Tibial artery (tissue), 4 donors: ENCODE measurements around the gene ANGEL2.
A peak's percentile ranks its signal among the peaks of the same experiment; 100 is the strongest.
"Not testable (repeated sequence)": the region's sequence is repeated elsewhere in the genome, so short reads cannot be mapped to it uniquely, and the experiment has no call there.

Source experiments
- DNase-seq, 2 donors: peaks; one replicate each; pipeline ENCODE4 v3.0.0-alpha.2; 2019
- H3K27ac ChIP-seq, 2 donors: fragments of 200-600 bp; sonication (generic) in 1 of 2; 1 replicate in 1 of 2; 2 replicates in 1 of 2; pipeline ENCODE4 v1.5.1; 2018 to 2019; ENCODE audit warnings: mild to moderate bottlenecking in 1 of 2
- H3K27me3 ChIP-seq, 2 donors: fragments of 200-600 bp; sonication (generic) in 1 of 2; one replicate each; pipeline versions ENCODE4 v1.5.1 to v1.6.0; 2016 to 2019
- H3K36me3 ChIP-seq, 3 donors: fragments of 200-600 bp; sonication (generic) in 2 of 3; one replicate each; pipeline ENCODE4 v1.5.1; 2016 to 2019; ENCODE audit warnings: mild to moderate bottlenecking in 2 of 3
- H3K4me1 ChIP-seq, 4 donors: fragments of 200-600 bp; sonication (generic) in 2 of 4; 1 replicate in 3 of 4; 2 replicates in 1 of 4; pipeline ENCODE4 v1.5.1; 2016 to 2019
- H3K4me3 ChIP-seq, 2 donors: fragments of 200-600 bp; sonication (generic) in 1 of 2; 1 replicate in 1 of 2; 2 replicates in 1 of 2; pipeline ENCODE4 v1.5.1; 2018 to 2019; ENCODE audit warnings: mild to moderate bottlenecking in 2 of 2
- H3K9me3 ChIP-seq, 3 donors: fragments of 200-600 bp; sonication (generic) in 1 of 3; one replicate each; pipeline ENCODE4 v1.5.1; 2016 to 2019
- intact Hi-C: fragments of 100-400 bp; cut with DNase I; formaldehyde crosslinking; loops from one replicate; pipeline ENCODE4 v1.15.0; 2023; ENCODE audit warnings: low total_unique reads
- TF ChIP-seq, protein P1 (sequence below), 2 experiments: fragments of 200-600 bp in 1 of 2; fragments of 450-650 bp in 1 of 2; IDR thresholded peaks; one replicate each; pipeline ENCODE4 v1.5.1; 2017 to 2019; ENCODE audit warnings: antibody characterized with exemption in 2 of 2, mild to moderate bottlenecking in 1 of 2, moderate library complexity in 1 of 2

ANGEL2 gene

DNA sequence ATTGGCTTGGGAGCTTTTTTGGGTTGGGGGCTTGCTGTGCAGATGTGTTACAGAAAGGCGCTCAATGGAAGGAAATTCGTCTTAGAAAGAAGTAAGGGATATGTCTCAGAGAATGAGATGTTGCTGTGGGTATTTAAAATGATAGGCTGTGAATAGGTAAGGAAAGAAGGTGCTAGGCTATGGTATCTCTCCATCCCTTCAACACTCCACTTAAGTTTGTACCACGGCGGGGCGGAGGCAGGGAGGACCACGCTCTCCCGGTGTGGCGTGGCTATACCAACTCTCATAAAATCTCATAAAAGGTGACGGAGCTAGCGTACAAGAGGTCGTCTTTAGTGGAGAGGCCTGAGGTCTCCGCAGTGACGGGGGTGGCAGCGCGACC, 35.1 kb upstream of the ANGEL2 start:
- Histone ChIP-seq H3K9me3 (no peaks in the 10 kb centered on the region), H3K4me1 (peaks cover 0 to 20% (median 10%) of the 10 kb centered on the region in 4 donors), H3K27ac (peak overlapping the region; percentile 82 to 84), H3K27me3 (peaks cover 0 to 16% of the 10 kb centered on the region in 2 donors), H3K36me3 (no peaks in the 10 kb centered on the region), H3K4me3 (peak overlapping the region; percentile 83 to 84)
- TF ChIP-seq, protein P1, sequence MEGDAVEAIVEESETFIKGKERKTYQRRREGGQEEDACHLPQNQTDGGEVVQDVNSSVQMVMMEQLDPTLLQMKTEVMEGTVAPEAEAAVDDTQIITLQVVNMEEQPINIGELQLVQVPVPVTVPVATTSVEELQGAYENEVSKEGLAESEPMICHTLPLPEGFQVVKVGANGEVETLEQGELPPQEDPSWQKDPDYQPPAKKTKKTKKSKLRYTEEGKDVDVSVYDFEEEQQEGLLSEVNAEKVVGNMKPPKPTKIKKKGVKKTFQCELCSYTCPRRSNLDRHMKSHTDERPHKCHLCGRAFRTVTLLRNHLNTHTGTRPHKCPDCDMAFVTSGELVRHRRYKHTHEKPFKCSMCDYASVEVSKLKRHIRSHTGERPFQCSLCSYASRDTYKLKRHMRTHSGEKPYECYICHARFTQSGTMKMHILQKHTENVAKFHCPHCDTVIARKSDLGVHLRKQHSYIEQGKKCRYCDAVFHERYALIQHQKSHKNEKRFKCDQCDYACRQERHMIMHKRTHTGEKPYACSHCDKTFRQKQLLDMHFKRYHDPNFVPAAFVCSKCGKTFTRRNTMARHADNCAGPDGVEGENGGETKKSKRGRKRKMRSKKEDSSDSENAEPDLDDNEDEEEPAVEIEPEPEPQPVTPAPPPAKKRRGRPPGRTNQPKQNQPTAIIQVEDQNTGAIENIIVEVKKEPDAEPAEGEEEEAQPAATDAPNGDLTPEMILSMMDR (IDR thresholded peaks at IDR 0.05), result no peak
- DNase-seq, result no peak
- intact Hi-C loops, result no loop called here

DNA sequence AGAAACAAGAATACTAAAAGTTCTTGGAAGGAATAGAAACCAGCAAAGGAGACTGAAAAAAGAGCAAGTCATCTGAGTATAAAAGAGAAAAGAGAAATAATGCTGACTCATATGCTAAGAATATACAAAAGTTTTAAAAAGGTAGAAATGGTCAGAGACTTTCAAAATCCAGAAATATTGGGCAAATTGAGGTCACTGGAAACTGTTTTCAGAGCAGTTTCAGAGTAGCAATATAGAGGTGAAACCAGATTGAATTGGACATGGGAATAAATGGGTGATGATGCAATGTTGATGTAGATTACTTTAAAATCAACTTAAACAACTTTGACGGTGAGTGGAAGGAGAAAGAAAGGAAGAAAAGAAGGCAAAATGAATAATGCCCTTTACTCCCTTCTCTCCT, 33.6 kb upstream of the ANGEL2 start:
- intact Hi-C loops, result no loop called here
- H3K36me3 ChIP-seq, result no peaks in the 10 kb centered on the region
- peaks cover 0 to 20% (median 10%) of the 10 kb centered on the region in 4 donors for H3K4me1 ChIP-seq
- H3K27ac ChIP-seq, result no peak overlapping the region
- no peaks in the 10 kb centered on the region for H3K9me3 ChIP-seq
- no peak overlapping the region for H3K4me3 ChIP-seq
- peaks cover 0 to 20% of the 10 kb centered on the region in 2 donors for H3K27me3 ChIP-seq
- no peak for DNase-seq
- TF ChIP-seq, protein P1 (IDR thresholded peaks at IDR 0.05), result no peak

DNA sequence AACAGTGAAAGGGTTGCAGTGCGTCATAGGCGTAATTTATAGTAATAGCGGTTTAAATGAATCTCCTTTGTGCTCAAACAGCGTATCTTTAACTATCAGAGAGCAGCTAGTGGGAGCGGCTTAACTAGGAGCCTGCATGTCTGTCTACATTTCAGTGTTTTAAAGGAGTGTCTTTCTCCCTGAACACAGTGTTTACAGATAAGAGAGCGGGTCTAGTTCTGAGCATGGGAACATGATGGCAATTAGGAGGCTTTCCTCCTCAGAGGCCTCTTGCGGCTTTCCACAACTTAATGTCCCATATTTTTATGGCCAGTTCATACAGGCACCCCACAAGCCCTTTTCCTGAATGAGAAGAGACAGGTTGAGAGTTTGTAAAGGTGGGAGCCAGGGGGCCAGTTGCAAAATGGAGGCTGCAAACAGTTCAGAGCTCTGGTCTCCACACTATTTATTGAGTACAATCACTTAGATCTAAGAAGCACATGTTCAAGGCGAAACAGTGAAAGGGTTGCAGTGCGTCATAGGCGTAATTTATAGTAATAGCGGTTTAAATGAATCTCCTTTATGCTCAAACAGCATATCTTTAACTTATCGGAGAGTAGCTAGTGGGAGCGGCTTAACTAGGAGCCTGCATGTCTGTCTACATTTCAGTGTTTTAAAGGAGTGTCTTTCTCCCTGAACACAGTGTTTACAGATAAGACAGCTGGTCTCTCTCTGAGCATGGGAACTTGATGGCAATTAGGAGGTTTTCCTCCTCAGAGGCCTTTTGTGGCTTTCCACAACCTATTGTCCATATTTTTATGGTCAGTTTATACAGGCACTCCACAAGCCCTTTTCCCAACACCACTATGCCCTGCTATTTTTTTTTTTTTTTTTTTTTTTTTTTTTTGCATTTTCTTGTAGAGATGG, 29.9 kb upstream of the ANGEL2 start:
- H3K4me1 ChIP-seq, H3K4me3 ChIP-seq, H3K9me3 ChIP-seq, intact Hi-C loops, H3K27ac ChIP-seq, H3K36me3 ChIP-seq, DNase-seq: not testable (repeated sequence)
- peaks cover 0 to 23% of the 10 kb centered on the region in 2 donors for H3K27me3 ChIP-seq

GRCh38 chr1:213041443-213041842, 25.8 kb upstream of the ANGEL2 start:
- Histone ChIP-seq H3K27me3 (peaks cover 0 to 15% of the 10 kb centered on the region in 2 donors), H3K4me1 (no peaks in the 10 kb centered on the region), H3K4me3 (no peak overlapping the region), H3K9me3 (no peaks in the 10 kb centered on the region), H3K27ac (no peak overlapping the region), H3K36me3 (no peaks in the 10 kb centered on the region)
- no peak for DNase-seq
- TF ChIP-seq, protein P1 (IDR thresholded peaks at IDR 0.05), result no peak
- intact Hi-C loops, result no loop called here

- peaks cover 0 to 34% of the 10 kb centered on the region in 2 donors for H3K27me3 ChIP-seq
- TF ChIP-seq, protein P1 (IDR thresholded peaks at IDR 0.05), result no peak
- no peaks in the 10 kb centered on the region for H3K36me3 ChIP-seq
- no peak for DNase-seq
- no peak overlapping the region for H3K4me3 ChIP-seq
- H3K9me3 ChIP-seq, result no peaks in the 10 kb centered on the region
- intact Hi-C loops, result no loop called here
- no peaks in the 10 kb centered on the region for H3K4me1 ChIP-seq
- no peak overlapping the region for H3K27ac ChIP-seq
Measured at GRCh38 chr1:213035573-213035972, 19.9 kb upstream of the ANGEL2 start.

DNA sequence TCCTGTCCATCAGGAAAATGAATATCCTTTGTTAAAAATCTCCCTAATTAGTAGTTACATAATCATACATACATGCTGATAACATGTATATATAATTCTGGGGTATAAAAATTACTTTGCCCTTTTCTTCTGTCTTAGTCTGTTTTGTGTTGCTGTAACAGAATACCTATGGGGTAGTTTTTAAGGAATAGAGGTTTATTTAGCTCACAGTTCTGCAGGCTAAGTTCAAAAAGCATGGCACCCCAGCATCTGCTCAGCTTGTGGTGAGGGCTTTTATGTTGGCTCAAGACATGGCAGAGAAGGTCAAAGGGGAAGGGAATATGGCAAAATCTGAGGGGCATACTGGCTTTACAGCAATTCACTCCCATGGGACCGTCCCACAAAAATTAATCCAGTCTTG, 19.0 kb upstream of the ANGEL2 start:
- H3K27ac ChIP-seq, result no peak overlapping the region
- peaks cover 0 to 37% of the 10 kb centered on the region in 2 donors for H3K27me3 ChIP-seq
- no peaks in the 10 kb centered on the region for H3K9me3 ChIP-seq
- H3K4me3 ChIP-seq, result no peak overlapping the region
- TF ChIP-seq, protein P1 (IDR thresholded peaks at IDR 0.05), result no peak
- H3K4me1 ChIP-seq, result no peaks in the 10 kb centered on the region
- no peak for DNase-seq
- intact Hi-C loops, result no loop called here
- no peaks in the 10 kb centered on the region for H3K36me3 ChIP-seq
